Measurements from ENCODE around the gene PFKFB1. TPM values are rescaled to one million over a fixed set of nuclear protein-coding genes. Genes with fewer than 3 reads are reported as not detected.
A peak's percentile ranks its signal among the peaks of the same experiment; 100 is the strongest.

The PFKFB1 gene
- total and polyA plus RNA-seq, 2 of the 13 experiments (the other 11 are each of a cell fraction or from before 2014, with no cell fraction given), result 1.5 to 2.9 TPM

- 0 out of 2 replicates have a peak, but pooled peaks have one; percentile 32 for TF ChIP-seq RFXAP (CRISPR knock-in tag; IDR thresholded peaks at IDR 0.05; ENCODE audit: borderline replicate concordance)
- TF ChIP-seq ZNF816 (CRISPR knock-in tag; IDR thresholded peaks at IDR 0.05; ENCODE audit: borderline replicate concordance), result no peak
- peak; percentile 23 for TF ChIP-seq SKI (IDR thresholded peaks at IDR 0.05; ENCODE audit: partially characterized antibody)
- no peak for TF ChIP-seq HIC2 (CRISPR knock-in tag; IDR thresholded peaks at IDR 0.05; ENCODE audit: low read depth)
- no peak for TF ChIP-seq ZNF589 (CRISPR knock-in tag; conservative IDR thresholded peaks at IDR 0.05)
- no peak for TF ChIP-seq IRF2 (CRISPR knock-in tag; IDR thresholded peaks at IDR 0.05)
- no peak for TF ChIP-seq DZIP1 (CRISPR knock-in tag; IDR thresholded peaks at IDR 0.05)
- 0 out of 2 replicates have a peak, but pooled peaks have one; percentile 19 for TF ChIP-seq MAX (IDR thresholded peaks at IDR 0.05)
- TF ChIP-seq ZNF703 (CRISPR knock-in tag; IDR thresholded peaks at IDR 0.05; ENCODE audit: borderline replicate concordance), result no peak
- TF ChIP-seq AGO1 (IDR thresholded peaks at IDR 0.05; ENCODE audit: low read depth, low read length, poor library complexity, severe bottlenecking), result no peak
- peak; percentile 48; the same call in 1 of the 2 replicates for TF ChIP-seq ARID5B (CRISPR knock-in tag; IDR thresholded peaks at IDR 0.05)
- peak; percentile 53; the same call in 1 of the 2 replicates for TF ChIP-seq HNF4G (IDR thresholded peaks at IDR 0.05; ENCODE audit: borderline replicate concordance, low read depth, low read length)
- no peak for TF ChIP-seq HNF4G (CRISPR knock-in tag; IDR thresholded peaks at IDR 0.05; ENCODE audit: borderline replicate concordance, low read depth)
- peak; percentile 17 for TF ChIP-seq ASH2L (IDR thresholded peaks at IDR 0.05; ENCODE audit: insufficient read length, low read depth, low read length)
- TF ChIP-seq NR2F1 (CRISPR knock-in tag; IDR thresholded peaks at IDR 0.05), result peak; percentile 80 to 90
- no peak for TF ChIP-seq HNRNPLL (IDR thresholded peaks at IDR 0.05; ENCODE audit: low read depth, low read length, poor library complexity, severe bottlenecking)
- TF ChIP-seq ZNF510 (CRISPR knock-in tag; IDR thresholded peaks at IDR 0.05; ENCODE audit: low read depth), result no peak
- TF ChIP-seq SALL1 (CRISPR knock-in tag; IDR thresholded peaks at IDR 0.05), result peak; percentile 45
- TF ChIP-seq ZBTB42 (CRISPR knock-in tag; IDR thresholded peaks at IDR 0.05), result no peak
- no peak for TF ChIP-seq MIXL1 (CRISPR knock-in tag; IDR thresholded peaks at IDR 0.05)
- no peak for TF ChIP-seq REXO4 (CRISPR knock-in tag; IDR thresholded peaks at IDR 0.05; ENCODE audit: borderline replicate concordance)
- peak; percentile 43; the same call in 1 of the 2 replicates for TF ChIP-seq NCOR1 (IDR thresholded peaks at IDR 0.05; ENCODE audit: borderline replicate concordance, low read length)
Observed at GRCh38 chrX:54994099-54994498, at the start of gene PFKFB1 (continued).

Measured in HepG2 (cell line).